Right cardiac atrium (tissue), 5 donors: ENCODE measurements around the gene PLEKHG5. TPM values are rescaled to one million over a fixed set of nuclear protein-coding genes. Genes with fewer than 3 reads are reported as not detected.
A peak's percentile ranks its signal among the peaks of the same experiment; 100 is the strongest.

Source experiments
- ATAC-seq, 2 donors: fragments of 200-7000 bp; cut with Tn5 transposase; one replicate each; pipeline versions ENCODE4 v1.8.0 to v1.9.1; 2020; ENCODE audit warnings: moderate library complexity in 2 of 2, mild to moderate bottlenecking in 1 of 2
- DNase-seq, 3 donors: peaks; one replicate each; pipeline ENCODE4 v3.0.0-alpha.2; 2020
- H3K27ac ChIP-seq: one replicate; pipeline ENCODE4 v1.5.1; 2013; ENCODE audit warnings: mild to moderate bottlenecking, low read length, control low read depth, moderate library complexity
- H3K27me3 ChIP-seq: one replicate; pipeline ENCODE4 v1.6.1; 2013; ENCODE audit not compliant: control insufficient read depth, insufficient read depth
- H3K4me1 ChIP-seq: one replicate; pipeline ENCODE4 v1.6.1; 2013; ENCODE audit warnings: low read length; ENCODE audit not compliant: control insufficient read depth, insufficient read depth
- H3K4me3 ChIP-seq: one replicate; pipeline ENCODE4 v1.5.1; 2013; ENCODE audit warnings: low read length, control low read depth
- H3K9me3 ChIP-seq: one replicate; pipeline ENCODE4 v1.6.1; 2013; ENCODE audit warnings: low read length; ENCODE audit not compliant: control insufficient read depth
- WGBS: extraction: QIAGEN DNeasy Blood & Tissue Kit; methylation state at CpG from one replicate; pipeline ENCODE4 v1.1.7; 2013; 5-methylcytosine and 5-hydroxymethylcytosine counted together
- intact Hi-C, 4 donors: fragments of 100-400 bp; cut with DNase I; formaldehyde crosslinking; loops; one replicate each; pipeline versions ENCODE4 v1.11.0 to v1.14.0; 2022 to 2023
- polyA plus RNA-seq: library from polyadenylated mRNA; stranded (reverse); fragments of 200-250 nt; gene quantifications from one replicate; pipeline ENCODE4 v1.2.3, GENCODE V29; 2013
- total RNA-seq, 4 donors: library from RNA; stranded (reverse); fragmentation: NEBNext Ultra II Directional; extraction: Animal tissue kit (Norgen Biotek cat#: 25700); gene quantifications; one replicate each; pipeline ENCODE4 v1.2.1, GENCODE V29; 2021
- donor health status: healthy with polysubstance abuse.
- donor health status: DM: no; HTN: yes; CAD: no.
- donor health status: DM: no; HTN: no; CAD: no.
- donor health status: DM: no; HTN: yes; CAD: no; lungs with severe emphysema.
- donor health status: DM: yes; HTN: yes; CAD: no.

PLEKHG5 gene
- total and polyA plus RNA-seq, 5 donors: 7.0 to 9.9 (median 8.7) TPM

DNA sequence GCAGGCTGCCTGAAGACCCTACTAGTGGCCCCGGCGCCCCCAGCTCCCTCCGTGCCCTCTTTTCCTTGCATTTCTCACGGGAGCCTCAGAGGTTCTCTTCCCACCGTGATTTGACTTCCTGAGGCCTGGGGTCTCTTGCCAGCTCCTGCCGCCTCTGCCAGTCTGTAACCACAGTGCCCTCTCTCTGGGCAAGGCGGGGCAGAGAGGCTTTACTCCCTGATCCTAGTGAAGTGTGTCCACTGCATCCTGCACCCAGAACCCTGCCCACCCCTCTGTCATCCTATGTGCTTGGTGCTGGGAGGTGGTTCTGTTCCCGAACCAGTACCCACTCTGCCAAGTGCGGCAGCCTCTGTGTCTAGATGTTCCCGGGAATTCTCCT lies 64.5 kb downstream of the PLEKHG5 start:
- no peaks in the 10 kb centered on the region for H3K4me1 ChIP-seq
- H3K27me3 ChIP-seq: no peaks in the 10 kb centered on the region

DNA sequence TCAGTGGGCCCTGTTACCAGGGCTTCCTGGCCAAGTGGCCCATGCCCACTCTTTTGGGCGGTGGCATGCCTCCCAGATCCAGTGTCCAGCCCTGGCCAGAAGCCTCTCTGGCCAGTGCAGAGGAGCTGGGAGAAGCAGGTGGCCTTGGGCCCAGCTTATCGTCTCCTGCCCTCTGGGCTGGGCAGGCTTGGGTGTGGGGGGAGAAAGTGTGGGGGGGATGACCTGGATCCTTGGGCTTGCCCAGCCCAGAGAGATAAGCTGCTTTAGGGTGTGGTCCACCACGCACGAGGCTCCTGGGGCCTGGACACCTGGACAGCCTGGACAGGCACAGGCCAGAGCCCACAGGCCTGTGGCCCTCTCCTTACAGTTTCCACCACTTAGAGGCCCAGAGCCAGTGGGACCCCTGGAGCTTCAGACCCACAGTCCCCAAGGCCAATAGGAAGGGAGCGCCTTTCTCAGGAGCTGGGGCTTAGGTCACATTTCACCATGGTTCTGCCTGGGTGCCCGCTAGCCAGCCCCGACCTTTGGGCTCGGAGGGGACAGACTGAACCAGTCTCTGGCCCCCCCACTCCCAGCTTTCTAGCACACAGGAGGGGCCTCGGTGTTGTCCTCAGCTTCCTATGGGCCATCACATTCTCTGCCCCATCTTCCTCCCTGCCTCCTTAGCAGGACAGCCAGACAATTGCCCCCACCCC lies 65.0 kb downstream of the PLEKHG5 start:
- Histone ChIP-seq H3K4me3 (no peak overlapping the region), H3K9me3 (no peaks in the 10 kb centered on the region), H3K4me1 (no peaks in the 10 kb centered on the region), H3K27ac (no peak overlapping the region), H3K27me3 (no peaks in the 10 kb centered on the region)
- DNase-seq (no peak), ATAC-seq (no peak)
- intact Hi-C loops: no loop called here
- 85% methylated on average over 9 of the region's 9 CpGs for WGBS

More for the DNA sequence above, 64.5 kb downstream of the PLEKHG5 start:
- H3K27ac ChIP-seq: no peak overlapping the region
- no peaks in the 10 kb centered on the region for H3K9me3 ChIP-seq
- WGBS: 80% methylated on average over 10 of the region's 10 CpGs
- intact Hi-C loops: no loop called here
- no peak for ATAC-seq
- no peak overlapping the region for H3K4me3 ChIP-seq
- DNase-seq: no peak

DNA sequence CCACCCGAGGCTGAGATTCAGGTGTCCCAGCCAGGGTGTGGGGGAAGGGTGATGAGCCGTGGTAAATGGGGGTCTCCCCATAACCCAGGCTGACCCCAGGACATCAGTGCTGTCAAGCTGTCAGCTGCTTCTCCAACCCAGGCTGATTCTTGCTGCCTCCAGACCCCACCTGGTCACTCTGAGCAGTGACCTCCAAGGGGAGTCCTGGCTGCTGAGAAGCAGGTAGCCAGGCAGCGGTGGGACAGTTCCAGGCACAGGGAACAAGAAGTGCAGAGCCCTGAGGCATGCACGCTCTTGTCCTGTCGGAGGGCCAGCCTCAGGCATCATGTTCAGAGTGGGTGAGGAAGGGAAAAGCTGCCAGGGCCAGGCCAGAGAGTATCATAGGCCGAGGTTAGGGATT lies 65.8 kb downstream of the PLEKHG5 start:
- H3K9me3 ChIP-seq: no peaks in the 10 kb centered on the region
- WGBS: 78% methylated on average over 6 of the region's 6 CpGs
- no peaks in the 10 kb centered on the region for H3K4me1 ChIP-seq
- no peaks in the 10 kb centered on the region for H3K27me3 ChIP-seq
- intact Hi-C loops: no loop called here
- no peak overlapping the region for H3K27ac ChIP-seq
- DNase-seq: no peak
- no peak for ATAC-seq
- no peak overlapping the region for H3K4me3 ChIP-seq

DNA sequence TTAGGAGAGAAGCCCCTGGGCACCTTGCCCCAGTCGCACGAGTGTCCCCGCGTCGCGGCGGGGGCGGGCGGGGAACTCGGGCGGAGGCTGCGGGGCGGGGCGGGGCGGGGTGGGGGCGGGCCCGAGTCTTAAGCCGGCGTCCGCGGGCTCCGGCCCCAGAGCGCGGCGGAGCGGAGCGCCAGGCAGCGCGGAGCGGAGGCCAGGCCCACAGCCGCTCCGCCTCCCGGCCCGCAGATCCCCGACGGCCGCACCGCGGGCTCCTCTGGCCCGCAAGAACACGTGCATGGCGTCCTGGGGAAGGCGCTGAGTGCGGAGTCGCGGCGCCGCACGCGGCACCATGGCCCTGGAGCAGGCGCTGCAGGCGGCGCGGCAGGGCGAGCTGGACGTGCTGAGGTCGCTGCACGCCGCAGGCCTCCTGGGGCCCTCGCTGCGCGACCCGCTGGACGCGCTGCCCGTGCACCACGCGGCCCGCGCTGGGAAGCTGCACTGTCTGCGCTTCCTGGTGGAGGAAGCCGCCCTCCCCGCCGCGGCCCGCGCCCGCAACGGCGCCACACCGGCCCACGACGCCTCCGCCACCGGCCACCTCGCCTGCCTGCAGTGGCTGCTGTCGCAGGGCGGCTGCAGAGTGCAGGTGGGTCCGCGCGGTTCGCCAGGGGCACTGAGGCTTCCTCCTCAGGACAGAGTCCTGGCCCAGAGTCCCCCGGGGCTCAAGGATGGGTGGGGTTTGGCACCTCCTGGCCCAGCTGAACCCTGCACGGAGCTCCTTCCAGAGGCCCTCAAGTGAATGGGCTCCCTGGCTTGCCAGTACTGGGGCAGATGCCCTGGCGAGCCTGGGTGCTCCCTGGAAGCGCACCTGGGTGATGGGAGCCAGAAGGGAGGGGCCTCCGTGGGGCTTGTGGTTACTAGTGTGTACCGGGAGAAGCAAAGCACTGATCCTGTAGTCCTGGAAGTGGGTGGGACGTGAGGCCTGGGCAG lies 66.6 kb downstream of the PLEKHG5 start, which contains the start of gene ESPN:
TSS of gene ESPN (plus strand) at position 158 of the 975 bp plus-strand sequence. CDS start at position 338, 180 bp downstream.
- 6% methylated on average over 99 of the region's 99 CpGs for WGBS
- no peak within 1 kb of the TSS for H3K4me3 ChIP-seq

DNA sequence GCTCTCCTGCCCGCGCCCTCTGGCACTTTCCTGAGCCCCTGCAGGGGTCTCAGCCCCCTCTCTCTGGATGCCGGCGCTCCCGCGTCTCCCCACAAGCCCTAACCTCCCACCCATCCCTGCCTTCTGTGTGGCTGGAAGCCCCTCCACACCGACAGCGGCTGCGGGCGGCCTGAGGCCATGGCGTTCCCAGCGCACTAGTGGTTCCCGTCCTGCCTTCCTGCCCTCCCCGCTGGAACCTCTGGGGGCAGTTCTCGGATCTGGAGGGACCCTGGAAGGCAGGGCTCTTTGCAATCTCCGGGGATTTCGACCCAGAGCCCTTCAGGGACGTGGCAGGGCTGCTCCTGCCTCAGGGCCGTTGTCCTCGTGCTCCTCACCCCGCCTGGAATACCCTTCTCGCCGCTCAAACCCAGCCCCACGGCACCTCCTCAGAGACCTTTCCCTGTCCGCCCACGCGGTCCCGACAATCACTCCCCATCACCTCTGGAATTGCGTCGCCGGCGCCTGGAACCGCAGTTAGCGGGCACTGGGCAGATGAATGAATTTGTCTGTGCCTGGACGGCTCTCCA lies 67.4 kb downstream of the PLEKHG5 start:
- intact Hi-C loops: no loop called here
- H3K27me3 ChIP-seq: no peaks in the 10 kb centered on the region
- H3K4me1 ChIP-seq: no peaks in the 10 kb centered on the region
- H3K27ac ChIP-seq: no peak overlapping the region
- no peak overlapping the region for H3K4me3 ChIP-seq
- ATAC-seq: no peak
- H3K9me3 ChIP-seq: no peaks in the 10 kb centered on the region
- DNase-seq: no peak
- WGBS: 5% methylated on average over 35 of the region's 35 CpGs

More for the DNA sequence above, 66.6 kb downstream of the PLEKHG5 start, which contains the start of gene ESPN:
- no peak within 1 kb of the TSS for H3K27ac ChIP-seq
- no peaks in the 10 kb centered on the region for H3K9me3 ChIP-seq
- H3K4me1 ChIP-seq: no peaks in the 10 kb centered on the region
- intact Hi-C loops: no loop called here
- DNase-seq: no peak
- no peaks in the 10 kb centered on the region for H3K27me3 ChIP-seq
- ATAC-seq: peak in 1 of 2 donors; percentile 7

DNA sequence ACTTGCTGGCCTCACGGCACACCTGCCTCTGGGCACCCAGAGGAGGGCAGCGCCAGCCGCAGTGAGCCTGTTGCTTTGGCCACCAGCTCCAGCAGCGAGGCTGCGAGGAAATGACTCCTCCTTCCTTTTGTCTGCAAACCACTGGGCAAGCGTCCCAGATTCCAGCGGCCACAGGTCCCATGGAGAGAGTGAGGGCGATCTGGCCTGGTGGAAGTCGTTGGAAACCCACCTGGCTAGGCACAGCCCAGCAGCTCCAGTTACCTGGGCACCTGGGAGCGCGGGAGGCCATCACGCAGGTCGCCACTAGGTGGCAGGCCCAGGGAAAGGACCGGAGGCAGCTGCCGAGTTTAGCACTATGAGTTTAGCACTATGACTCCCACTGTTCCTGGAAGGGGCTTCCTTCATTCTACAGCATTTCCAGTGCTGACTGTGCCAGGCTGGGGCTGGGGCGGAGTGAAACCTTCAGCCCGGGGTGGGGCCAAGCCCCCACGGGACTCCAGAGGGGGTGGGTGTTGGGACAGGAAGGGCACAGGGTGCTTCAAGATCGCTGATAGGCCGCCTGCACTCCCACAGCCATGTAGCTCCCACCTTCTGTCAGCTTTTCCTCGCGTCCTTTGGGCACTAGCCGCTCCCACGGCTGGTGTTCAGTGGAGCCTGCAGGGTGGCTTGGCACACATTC lies 68.0 kb downstream of the PLEKHG5 start:
- no peak overlapping the region for H3K27ac ChIP-seq
- intact Hi-C loops: no loop called here
- no peak overlapping the region for H3K4me3 ChIP-seq
- H3K9me3 ChIP-seq: no peaks in the 10 kb centered on the region
- no peaks in the 10 kb centered on the region for H3K27me3 ChIP-seq
- WGBS: 7% methylated on average over 24 of the region's 24 CpGs
- H3K4me1 ChIP-seq: no peaks in the 10 kb centered on the region
- DNase-seq (peak in 1 of 3 donors; percentile 65), ATAC-seq (no peak)

DNA sequence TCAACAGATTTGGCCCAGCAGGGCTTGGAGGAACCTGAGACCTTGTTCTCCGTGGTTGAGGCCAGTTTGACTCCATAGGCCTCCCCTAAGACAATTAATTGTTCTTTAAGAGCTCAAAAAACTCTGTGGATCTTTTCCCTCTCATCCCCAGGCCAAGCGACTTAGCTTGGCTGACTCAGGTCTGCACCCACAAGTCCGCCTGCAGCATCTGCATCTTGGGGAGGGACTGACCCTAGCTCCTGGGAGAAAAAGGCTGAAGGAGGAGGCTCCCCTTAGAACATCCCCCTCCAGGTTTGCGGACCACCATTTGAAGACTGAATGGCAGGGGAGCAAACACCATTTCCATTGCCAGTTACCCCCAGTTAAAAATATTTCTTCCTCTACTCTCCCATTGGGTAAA lies 70.2 kb downstream of the PLEKHG5 start:
- intact Hi-C loops: no loop called here
- DNase-seq (no peak), ATAC-seq (no peak)
- no peak overlapping the region for H3K27ac ChIP-seq
- H3K4me3 ChIP-seq: no peak overlapping the region
- H3K27me3 ChIP-seq: no peaks in the 10 kb centered on the region
- 74% methylated on average over 4 of the region's 4 CpGs for WGBS
- no peaks in the 10 kb centered on the region for H3K9me3 ChIP-seq
- H3K4me1 ChIP-seq: no peaks in the 10 kb centered on the region

DNA sequence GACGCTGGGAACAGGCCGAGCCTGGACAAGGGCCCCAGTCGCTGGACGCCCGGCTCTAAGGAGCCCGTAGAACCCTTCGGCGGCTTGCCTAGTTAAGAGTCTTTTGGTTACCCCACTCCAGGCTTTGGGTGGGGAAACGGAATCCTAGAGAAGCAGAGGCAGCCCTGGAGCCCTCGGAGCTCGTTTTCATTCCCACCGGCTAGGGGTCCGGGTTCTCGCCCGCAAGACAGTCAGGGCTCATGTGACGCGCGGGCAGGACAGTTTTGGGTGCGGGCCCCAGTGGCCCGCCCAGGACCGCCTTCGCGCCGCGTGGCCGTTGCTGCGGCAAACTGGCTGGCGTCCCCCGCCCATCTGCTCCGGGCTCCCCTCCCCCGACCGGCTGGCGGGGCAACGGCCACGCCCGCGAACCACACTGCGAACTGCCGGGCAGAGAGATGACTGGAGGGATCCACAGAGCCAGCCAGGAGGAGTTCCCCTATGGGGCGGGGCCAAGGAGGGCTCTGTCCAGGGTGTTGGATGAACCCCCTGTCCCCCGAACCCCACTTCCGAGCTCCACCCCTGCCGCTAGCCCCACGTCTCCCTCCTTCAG lies 70.9 kb downstream of the PLEKHG5 start:
- H3K9me3 ChIP-seq: no peaks in the 10 kb centered on the region
- H3K4me3 ChIP-seq: peak overlapping the region; percentile 46
- 9% methylated on average over 44 of the region's 44 CpGs for WGBS
- intact Hi-C loops: no loop called here
- H3K27me3 ChIP-seq: no peaks in the 10 kb centered on the region
- H3K4me1 ChIP-seq: no peaks in the 10 kb centered on the region
- peak in 1 of 2 donors; percentile 12 for ATAC-seq
- no peak overlapping the region for H3K27ac ChIP-seq
- DNase-seq: peak in 2 of 3 donors; percentile 57 to 68

DNA sequence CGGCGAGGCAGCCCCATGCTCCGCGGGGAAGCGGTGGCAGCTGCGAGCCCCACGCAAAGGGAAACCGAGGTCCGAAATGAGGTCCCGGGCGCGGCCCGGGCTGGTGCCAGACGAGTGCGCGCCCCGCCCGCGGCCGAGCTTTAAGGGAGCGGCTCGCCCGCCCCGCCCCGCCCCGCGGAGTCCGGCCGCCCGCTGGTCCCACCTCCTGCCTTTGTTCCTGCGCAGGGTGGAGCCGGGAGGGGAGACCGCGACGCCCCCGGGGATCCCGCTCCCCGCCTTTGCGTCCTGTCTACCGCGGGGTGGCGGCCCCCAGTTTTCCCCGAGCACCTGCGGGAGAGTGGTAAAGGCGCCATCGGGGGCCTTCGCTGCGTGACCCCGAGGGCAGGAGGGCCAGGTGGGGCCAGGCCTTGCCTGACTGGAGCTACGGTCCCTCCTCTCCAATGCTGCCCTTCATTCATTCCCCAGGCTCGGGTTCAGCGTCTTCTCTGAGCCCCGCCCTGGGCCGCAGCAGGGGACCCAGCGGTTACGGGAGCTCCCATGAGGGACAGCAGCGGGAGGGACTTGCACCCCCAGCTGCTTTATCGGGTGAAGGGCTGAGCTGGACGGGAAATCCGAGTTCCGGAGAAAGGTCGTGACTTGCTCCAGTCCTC lies 71.5 kb downstream of the PLEKHG5 start, which contains the start of gene HES2:
TSS of gene HES2 (minus strand) at position 116 of the 650 bp plus-strand sequence. CDS start at position 17, 99 bp downstream.
- no peaks in the 10 kb centered on the region for H3K27me3 ChIP-seq
- no peaks in the 10 kb centered on the region for H3K9me3 ChIP-seq
- peak within 1 kb of the TSS; percentile 46 for H3K4me3 ChIP-seq
- ATAC-seq: peak; percentile 56 to 76
- H3K4me1 ChIP-seq: no peaks in the 10 kb centered on the region
- intact Hi-C loops: no loop called here
- DNase-seq: peak; percentile 44 to 71 (median 52)
- under 1% methylated on average over 62 of the region's 62 CpGs for WGBS
- H3K27ac ChIP-seq: no peak within 1 kb of the TSS

DNA sequence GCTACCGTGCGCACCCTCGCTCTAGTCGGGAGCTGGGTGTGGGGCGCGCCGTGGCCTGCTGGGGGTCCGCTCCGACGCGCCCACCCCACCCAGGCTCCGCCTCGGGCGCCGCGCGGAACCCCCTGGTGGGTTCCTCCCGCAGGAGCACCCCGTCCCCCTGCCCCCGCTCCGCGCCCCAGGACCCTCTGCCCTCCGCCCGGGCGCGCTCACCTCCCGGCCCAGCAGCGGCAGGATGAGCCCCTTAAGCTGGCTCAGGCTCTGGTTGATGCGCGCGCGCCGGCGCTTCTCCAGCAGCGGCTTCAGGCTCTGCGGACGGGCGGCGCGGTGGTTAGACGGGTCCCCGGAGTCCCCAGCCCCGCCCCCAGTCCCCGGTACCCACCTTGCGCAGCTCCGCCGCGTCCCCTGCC lies 72.1 kb downstream of the PLEKHG5 start:
- H3K27ac ChIP-seq: no peak overlapping the region
- no peak for ATAC-seq
- intact Hi-C loops: no loop called here
- WGBS: 2% methylated on average over 48 of the region's 48 CpGs
- H3K4me1 ChIP-seq: no peaks in the 10 kb centered on the region
- DNase-seq: no peak
- H3K4me3 ChIP-seq: peak overlapping the region; percentile 46
- no peaks in the 10 kb centered on the region for H3K27me3 ChIP-seq
- H3K9me3 ChIP-seq: no peaks in the 10 kb centered on the region
